Measurements from ENCODE around the gene TMEM248.
"Not testable (repeated sequence)": the region's sequence is repeated elsewhere in the genome, so short reads cannot be mapped to it uniquely, and the experiment has no call there.

The TMEM248 gene

DNA sequence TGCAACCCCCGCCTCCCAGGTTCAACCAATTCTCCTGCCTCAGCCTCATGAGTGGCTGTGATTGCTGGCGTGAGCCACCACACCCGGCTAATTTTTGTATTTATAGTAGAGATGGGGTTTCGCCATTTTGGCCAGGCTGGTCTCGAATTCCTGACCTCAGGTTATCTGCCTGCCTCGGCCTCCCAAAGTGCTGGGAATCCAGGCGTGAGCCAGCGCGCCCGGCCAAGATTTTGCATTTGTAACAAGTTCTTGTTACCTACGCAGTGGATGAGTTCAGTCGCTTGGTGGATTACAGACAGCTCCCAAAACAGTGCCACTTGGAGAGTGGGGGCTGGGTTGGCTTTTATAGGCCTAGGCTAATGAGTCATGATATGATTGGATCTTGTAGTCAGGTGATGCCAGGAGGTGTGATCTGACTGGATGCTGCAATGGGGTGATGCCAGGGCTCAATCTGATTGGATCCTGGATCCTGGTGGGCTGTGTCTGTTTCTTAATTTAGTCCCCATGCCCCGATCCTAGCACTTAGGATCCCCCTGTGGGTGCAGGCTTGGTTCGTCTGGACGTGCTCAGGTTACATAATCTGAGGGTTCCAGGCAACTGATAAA, 54.1 kb downstream of the TMEM248 start (continued):
- TF ChIP-seq ZFP30 (CRISPR knock-in tag; IDR thresholded peaks at IDR 0.05) (no peak), ZC3H10 (CRISPR knock-in tag; IDR thresholded peaks at IDR 0.05) (no peak)

DNA sequence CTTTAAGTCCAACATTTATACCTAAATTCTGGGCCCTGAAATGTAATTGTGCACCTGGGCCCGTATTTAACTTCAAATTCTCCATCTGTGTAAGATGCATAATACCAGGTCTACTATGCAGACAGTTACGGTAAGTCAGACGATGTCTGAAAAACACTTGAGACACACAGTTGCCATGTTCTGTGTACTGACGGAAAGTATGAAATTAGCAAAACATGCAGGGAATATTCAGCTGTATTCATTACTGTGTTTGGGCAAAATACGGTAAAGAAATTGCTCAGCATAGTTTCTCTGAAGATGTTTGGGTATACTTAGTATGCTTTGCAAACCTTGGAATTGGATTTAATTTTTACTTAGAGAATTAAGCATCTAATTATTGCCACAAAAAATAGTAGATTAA, 57.3 kb downstream of the TMEM248 start:
- not testable (repeated sequence) for ATAC-seq

DNA sequence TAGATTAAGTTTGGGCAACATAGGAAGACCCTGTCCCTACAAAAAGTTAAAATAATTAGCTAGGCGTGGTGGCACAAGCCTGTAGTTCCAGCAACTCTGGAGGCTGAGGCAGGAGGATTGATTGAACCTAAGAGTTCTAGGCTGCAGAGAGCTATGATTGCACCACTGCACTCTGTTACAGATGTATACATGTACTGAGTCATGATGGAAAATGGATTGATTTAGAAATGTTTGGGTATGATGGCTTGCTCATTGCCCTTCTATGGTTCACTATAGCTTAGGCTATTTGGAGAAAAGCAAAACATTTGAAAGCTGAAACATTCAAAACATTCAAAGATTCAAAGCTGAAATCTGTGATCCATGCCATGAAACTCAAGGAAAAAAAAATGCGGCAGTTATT, 58.0 kb downstream of the TMEM248 start:
- ATAC-seq = not testable (repeated sequence)

- not testable (repeated sequence) for ATAC-seq
These were observed 59.3 kb downstream of the TMEM248 start for GRCh38 chr7:66980336-66980735.

- ATAC-seq = not testable (repeated sequence)
These were observed 68.5 kb downstream of the TMEM248 start for GRCh38 chr7:66989552-66989951.

DNA sequence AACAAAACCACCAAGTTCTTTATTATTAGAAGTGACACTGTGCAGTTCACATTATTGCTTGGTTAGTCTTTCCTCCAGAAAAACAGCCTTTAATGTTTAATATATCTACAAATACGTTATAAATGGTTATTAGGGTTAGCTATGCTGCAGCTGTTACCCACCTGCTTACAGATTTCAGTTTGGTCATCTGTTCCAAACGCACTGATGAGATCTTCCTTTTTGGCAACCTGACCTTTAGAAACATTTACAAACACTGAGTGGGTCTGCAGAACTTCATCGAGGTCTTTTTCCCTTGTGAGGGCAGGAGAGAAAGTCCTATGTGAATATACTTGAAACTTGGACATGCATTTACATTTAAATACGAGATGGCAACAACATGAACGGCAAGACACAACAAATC, 73.0 kb downstream of the TMEM248 start:
- not testable (repeated sequence) for ATAC-seq

GRCh38 chr7:66994691-66995049, 73.6 kb downstream of the TMEM248 start:
- peak; percentile 72 for ATAC-seq
- TF ChIP-seq PATZ1 (CRISPR knock-in tag; IDR thresholded peaks at IDR 0.05; ENCODE audit: borderline replicate concordance) = 0 out of 2 replicates have a peak, but pooled peaks have one; percentile 13

- TF ChIP-seq ZFP3 (CRISPR knock-in tag; IDR thresholded peaks at IDR 0.05) (0 out of 2 replicates have a peak, but pooled peaks have one; percentile 32), POU6F1 (CRISPR knock-in tag; IDR thresholded peaks at IDR 0.05; ENCODE audit: borderline replicate concordance, low read depth) (peak; percentile 53; the same call in 1 of the 2 replicates)
These were observed 74.2 kb downstream of the TMEM248 start, which contains the start of gene SBDS for GRCh38 chr7:66995050-66995776. SBDS (minus strand) TSS chr7:66995586; CDS start chr7:66995417, 169 bp downstream.

DNA sequence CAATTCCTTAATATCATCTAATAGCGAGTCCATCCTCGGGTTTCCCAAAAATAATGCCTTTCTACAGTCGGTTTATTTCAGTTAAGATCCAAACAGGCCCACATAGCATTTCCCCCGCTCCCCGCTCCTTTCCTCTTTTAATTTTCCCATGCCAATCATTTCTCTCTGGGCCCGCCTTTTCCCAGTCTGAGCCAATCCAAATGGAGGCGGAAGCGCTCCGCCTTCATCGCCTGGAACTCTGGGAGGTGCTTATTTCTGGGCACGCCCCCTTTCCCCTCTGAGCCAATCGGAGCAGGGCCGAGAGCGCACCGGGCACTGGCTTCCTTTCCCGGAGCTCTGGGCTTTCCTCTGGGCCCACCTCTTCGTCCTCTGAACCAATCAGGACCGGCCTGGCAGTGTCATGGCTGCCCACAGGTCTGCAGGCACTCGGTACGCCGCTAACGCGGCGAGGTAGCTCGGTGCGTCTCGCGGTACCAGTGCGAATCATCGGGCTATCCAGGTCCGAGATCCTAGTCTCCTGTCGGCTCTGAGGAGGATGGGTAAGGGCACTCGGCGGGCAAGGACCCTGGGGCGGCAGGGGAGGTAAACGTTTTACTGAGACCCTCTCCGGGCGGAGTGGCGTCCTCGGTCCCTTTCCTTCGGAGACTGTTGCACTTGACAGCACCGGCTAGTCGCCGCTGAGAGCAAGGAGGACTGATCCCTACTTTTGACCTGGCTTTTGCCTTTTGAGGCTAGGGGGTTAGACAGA, 75.6 kb downstream of the TMEM248 start, which contains the start of gene TYW1:
Gene TYW1 (plus strand): TSS at position 390 of the 748 bp plus-strand sequence. CDS start 146 bp downstream, at position 536.
- peak; percentile 68 for TF ChIP-seq ZNF8 (CRISPR knock-in tag; IDR thresholded peaks at IDR 0.05)
- TF ChIP-seq ZNF70 (CRISPR knock-in tag; IDR thresholded peaks at IDR 0.05) = peak; percentile 99
- ATAC-seq = peak; percentile 96

More at GRCh38 chr7:66995050-66995776, 74.2 kb downstream of the TMEM248 start, which contains the start of gene SBDS:
- ATAC-seq = peak; percentile 73

GRCh38 chr7:67000601-67001258, 79.7 kb downstream of the TMEM248 start:
- ATAC-seq = not testable (repeated sequence)

- not testable (repeated sequence) for ATAC-seq
These were observed 83.1 kb downstream of the TMEM248 start for GRCh38 chr7:67004145-67004544.
